ENCODE measurements around the gene SHROOM3. TPM values are rescaled to one million over a fixed set of nuclear protein-coding genes. Genes with fewer than 3 reads are reported as not detected.

SHROOM3 gene
- total RNA-seq, 1 experiment from 2014 or later = 27.6 TPM

DNA sequence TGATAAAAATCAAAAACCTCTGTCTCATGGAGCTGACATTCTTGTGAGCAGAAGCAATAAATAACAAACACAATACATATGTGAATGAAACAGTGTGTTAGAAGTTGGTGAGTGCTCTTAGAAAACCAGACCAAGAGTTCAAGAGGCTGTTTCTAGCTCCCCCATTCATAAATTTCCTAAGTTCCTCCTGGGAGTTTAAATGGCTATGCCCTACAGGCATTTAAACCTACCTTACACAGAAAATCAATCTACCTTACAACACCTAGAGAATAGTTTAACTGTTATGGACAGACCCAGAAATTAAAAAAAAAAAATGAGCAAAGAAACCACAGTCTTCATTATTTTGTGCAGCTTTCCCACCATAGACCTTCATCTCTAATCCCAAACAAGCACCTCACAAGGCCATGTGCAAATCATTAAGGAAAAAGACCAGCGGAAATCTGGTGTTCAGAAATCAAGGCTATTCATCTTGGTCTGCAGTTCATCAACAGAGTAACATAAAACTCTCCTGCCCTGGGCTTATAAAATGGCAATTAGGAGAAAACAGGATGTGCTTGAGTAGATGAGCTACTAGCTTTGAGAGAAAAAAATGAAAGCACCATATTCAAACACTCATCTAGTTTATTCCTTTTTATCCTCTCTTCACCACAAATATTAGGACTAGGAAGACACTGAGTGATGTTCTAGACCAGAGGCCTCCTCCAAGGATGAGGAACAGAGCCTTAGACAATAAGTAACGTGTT, 147.2 kb downstream of the SHROOM3 start:
- DNase-seq = no peak
- H3K14ac ChIP-seq (ENCODE audit: insufficient read depth, low read length) = no peak overlapping the region
- H3T11ph ChIP-seq (ENCODE audit: low read length) = no peak overlapping the region
- H2BK12ac ChIP-seq (ENCODE audit: insufficient read length, low read depth, low read length) = no peak overlapping the region
- no peak overlapping the region for H4K91ac ChIP-seq (ENCODE audit: insufficient read length, low read depth, low read length)
- no peak overlapping the region for H3K27ac ChIP-seq (ENCODE audit: insufficient read length, low read depth, low read length)
- no peak overlapping the region for H2BK120ac ChIP-seq (ENCODE audit: low read depth, low read length, poor library complexity, severe bottlenecking)
- H4K8ac ChIP-seq (replicated peaks; ENCODE audit: insufficient read length, low read depth, low read length) = no peak overlapping the region
- H3K4ac ChIP-seq (ENCODE audit: low read depth, low read length) = no peak overlapping the region
- no peak overlapping the region for H4K5ac ChIP-seq (ENCODE audit: insufficient read length, low read depth, low read length)
- H2AK5ac ChIP-seq (ENCODE audit: insufficient read length, low read length) = no peak overlapping the region
- H3K79me1 ChIP-seq (ENCODE audit: insufficient read depth, low read depth, low read length, poor library complexity, severe bottlenecking) = no peaks in the 10 kb centered on the region
- no peaks in the 10 kb centered on the region for H3K36me3 Mint-ChIP-seq (ENCODE audit: insufficient read depth in 1 of 3, low read depth in 3 of 3)
- peaks cover 37 to 38% of the 10 kb centered on the region in 2 experiments for H3K4me1 Mint-ChIP-seq
- H3K4me1 ChIP-seq (ENCODE audit: insufficient read depth, low read length) = peaks cover 5% of the 10 kb centered on the region; the same call in 1 of the 2 replicates
- H3K4me2 ChIP-seq (ENCODE audit: insufficient read depth, insufficient read length, low read length) = no peak overlapping the region
- no peaks in the 10 kb centered on the region; a peak in 1 of 5 replicates for H3K9me3 Mint-ChIP-seq
- H3K27ac Mint-ChIP-seq = no peak overlapping the region; a peak in 1 of 7 replicates
- H3K9ac ChIP-seq (ENCODE audit: extremely low read depth, insufficient read length, low read length) = no peak overlapping the region
- no peak overlapping the region for H2BK15ac ChIP-seq (ENCODE audit: low read depth, low read length)
- H3K79me2 ChIP-seq (ENCODE audit: insufficient read depth, low read length) = no peaks in the 10 kb centered on the region
- H2AFZ ChIP-seq (ENCODE audit: low read length) = no peak overlapping the region
- no peak overlapping the region for H3K23ac ChIP-seq (ENCODE audit: insufficient read length, low read depth, low read length)
- no peak overlapping the region for H3K18ac ChIP-seq (ENCODE audit: insufficient read length, low read depth, low read length)
- no CpG with 5 or more reads among the region's 2 CpGs for WGBS (ENCODE audit: extremely low coverage, insufficient read length, low lambda C conversion rate)
- H3K27me3 Mint-ChIP-seq (ENCODE audit: low read depth) = no peaks in the 10 kb centered on the region
- H3K9me3 ChIP-seq (ENCODE audit: control insufficient read depth, low read depth, low read length) = no peaks in the 10 kb centered on the region
- no peaks in the 10 kb centered on the region for H3K27me3 ChIP-seq (ENCODE audit: insufficient read depth, low read length)
- no peaks in the 10 kb centered on the region for H4K20me1 ChIP-seq (ENCODE audit: control insufficient read depth, insufficient read depth, insufficient read length)
- H3K56ac ChIP-seq (ENCODE audit: insufficient read length, low read depth, low read length) = no peak overlapping the region
- H2BK5ac ChIP-seq (ENCODE audit: insufficient read length, low read length) = no peak overlapping the region
- no peak overlapping the region for H3K4me3 Mint-ChIP-seq
- TF ChIP-seq, protein P1, sequence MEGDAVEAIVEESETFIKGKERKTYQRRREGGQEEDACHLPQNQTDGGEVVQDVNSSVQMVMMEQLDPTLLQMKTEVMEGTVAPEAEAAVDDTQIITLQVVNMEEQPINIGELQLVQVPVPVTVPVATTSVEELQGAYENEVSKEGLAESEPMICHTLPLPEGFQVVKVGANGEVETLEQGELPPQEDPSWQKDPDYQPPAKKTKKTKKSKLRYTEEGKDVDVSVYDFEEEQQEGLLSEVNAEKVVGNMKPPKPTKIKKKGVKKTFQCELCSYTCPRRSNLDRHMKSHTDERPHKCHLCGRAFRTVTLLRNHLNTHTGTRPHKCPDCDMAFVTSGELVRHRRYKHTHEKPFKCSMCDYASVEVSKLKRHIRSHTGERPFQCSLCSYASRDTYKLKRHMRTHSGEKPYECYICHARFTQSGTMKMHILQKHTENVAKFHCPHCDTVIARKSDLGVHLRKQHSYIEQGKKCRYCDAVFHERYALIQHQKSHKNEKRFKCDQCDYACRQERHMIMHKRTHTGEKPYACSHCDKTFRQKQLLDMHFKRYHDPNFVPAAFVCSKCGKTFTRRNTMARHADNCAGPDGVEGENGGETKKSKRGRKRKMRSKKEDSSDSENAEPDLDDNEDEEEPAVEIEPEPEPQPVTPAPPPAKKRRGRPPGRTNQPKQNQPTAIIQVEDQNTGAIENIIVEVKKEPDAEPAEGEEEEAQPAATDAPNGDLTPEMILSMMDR (conservative IDR thresholded peaks at IDR 0.05) = no peak
- peaks cover 5% of the 10 kb centered on the region for H3K23me2 ChIP-seq (ENCODE audit: insufficient read length, low read depth, low read length, poor library complexity, severe bottlenecking)
- H2BK20ac ChIP-seq (ENCODE audit: low read depth, low read length, poor library complexity, severe bottlenecking) = no peak overlapping the region
